ENCODE measurements around the gene KLHDC3.

- TF ChIP-seq, protein P1, sequence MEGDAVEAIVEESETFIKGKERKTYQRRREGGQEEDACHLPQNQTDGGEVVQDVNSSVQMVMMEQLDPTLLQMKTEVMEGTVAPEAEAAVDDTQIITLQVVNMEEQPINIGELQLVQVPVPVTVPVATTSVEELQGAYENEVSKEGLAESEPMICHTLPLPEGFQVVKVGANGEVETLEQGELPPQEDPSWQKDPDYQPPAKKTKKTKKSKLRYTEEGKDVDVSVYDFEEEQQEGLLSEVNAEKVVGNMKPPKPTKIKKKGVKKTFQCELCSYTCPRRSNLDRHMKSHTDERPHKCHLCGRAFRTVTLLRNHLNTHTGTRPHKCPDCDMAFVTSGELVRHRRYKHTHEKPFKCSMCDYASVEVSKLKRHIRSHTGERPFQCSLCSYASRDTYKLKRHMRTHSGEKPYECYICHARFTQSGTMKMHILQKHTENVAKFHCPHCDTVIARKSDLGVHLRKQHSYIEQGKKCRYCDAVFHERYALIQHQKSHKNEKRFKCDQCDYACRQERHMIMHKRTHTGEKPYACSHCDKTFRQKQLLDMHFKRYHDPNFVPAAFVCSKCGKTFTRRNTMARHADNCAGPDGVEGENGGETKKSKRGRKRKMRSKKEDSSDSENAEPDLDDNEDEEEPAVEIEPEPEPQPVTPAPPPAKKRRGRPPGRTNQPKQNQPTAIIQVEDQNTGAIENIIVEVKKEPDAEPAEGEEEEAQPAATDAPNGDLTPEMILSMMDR (IDR thresholded peaks at IDR 0.05; ENCODE audit: low read length), result no peak
- no peak for TF ChIP-seq EZH2 (IDR thresholded peaks at IDR 0.05; ENCODE audit: borderline replicate concordance, low read length)
These were observed 47.8 kb downstream of the KLHDC3 start for GRCh38 chr6:43061861-43062260.
